GM12873 (cell line): Measurements from ENCODE around the gene PTGFRN.

Experiments used
- TF ChIP-seq, protein P1 (sequence below): IDR thresholded peaks from 2 replicates; pipeline ENCODE4 v1.5.1; 2012; ENCODE audit warnings: low read depth, mild to moderate bottlenecking, moderate library complexity, low read length, control low read depth; ENCODE audit not compliant: insufficient read depth; ENCODE audit errors: missing control alignments

Gene PTGFRN

GRCh38 chr1:117029685-117030084 is 120.0 kb downstream of the PTGFRN start:
- TF ChIP-seq, protein P1, sequence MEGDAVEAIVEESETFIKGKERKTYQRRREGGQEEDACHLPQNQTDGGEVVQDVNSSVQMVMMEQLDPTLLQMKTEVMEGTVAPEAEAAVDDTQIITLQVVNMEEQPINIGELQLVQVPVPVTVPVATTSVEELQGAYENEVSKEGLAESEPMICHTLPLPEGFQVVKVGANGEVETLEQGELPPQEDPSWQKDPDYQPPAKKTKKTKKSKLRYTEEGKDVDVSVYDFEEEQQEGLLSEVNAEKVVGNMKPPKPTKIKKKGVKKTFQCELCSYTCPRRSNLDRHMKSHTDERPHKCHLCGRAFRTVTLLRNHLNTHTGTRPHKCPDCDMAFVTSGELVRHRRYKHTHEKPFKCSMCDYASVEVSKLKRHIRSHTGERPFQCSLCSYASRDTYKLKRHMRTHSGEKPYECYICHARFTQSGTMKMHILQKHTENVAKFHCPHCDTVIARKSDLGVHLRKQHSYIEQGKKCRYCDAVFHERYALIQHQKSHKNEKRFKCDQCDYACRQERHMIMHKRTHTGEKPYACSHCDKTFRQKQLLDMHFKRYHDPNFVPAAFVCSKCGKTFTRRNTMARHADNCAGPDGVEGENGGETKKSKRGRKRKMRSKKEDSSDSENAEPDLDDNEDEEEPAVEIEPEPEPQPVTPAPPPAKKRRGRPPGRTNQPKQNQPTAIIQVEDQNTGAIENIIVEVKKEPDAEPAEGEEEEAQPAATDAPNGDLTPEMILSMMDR = no peak

GRCh38 chr1:117030271-117030877 is 120.7 kb downstream of the PTGFRN start:
- TF ChIP-seq, protein P1 = no peak

DNA sequence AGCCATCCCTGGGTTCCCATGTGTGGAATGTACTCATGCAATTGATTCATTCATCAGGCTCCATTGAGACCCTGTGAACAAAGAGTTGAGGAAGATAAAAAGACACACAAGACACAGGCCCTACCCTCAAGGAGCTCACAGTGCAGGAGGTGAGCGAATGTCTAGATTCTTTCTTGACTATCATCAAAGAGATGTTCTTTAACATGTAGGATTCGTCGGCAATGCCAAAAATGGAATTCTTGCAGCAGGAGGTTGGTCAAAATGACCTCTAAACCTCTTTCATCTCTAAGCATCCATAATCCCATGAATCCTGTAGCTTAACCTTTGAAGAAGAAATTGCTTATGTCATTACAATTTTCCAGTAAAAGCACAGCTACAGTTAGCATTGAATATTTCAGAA is 122.5 kb downstream of the PTGFRN start:
- TF ChIP-seq, protein P1 = no peak

- TF ChIP-seq, protein P1 = no peak
Observed at GRCh38 chr1:117032681-117033539, 123.2 kb downstream of the PTGFRN start.

GRCh38 chr1:117033772-117034171 is 124.1 kb downstream of the PTGFRN start:
- TF ChIP-seq, protein P1 = no peak

DNA sequence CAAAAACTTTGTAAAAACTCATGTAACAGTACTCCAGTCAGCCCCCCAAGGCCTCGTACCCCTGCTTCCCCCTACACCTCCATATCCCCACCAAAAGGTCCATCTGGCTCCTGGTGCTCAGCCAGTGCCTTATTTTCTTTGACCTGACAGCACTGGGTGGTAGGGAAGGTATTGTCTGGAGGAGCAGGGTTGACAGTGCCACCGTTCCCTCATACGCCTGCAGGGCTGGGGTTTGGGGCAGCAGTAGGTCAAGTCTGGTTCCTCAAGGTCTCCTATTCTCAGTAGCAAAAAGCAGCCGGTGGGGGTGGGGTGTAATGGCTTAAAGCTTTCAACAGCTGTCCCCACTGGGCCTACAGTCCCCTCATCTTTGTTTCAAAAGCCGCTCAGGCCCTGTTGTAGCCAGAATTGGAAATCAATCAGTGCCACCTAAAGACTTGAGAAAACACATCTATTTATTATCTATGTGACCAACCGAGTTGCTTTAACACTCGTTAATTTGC is 125.1 kb downstream of the PTGFRN start:
- TF ChIP-seq, protein P1 = no peak

DNA sequence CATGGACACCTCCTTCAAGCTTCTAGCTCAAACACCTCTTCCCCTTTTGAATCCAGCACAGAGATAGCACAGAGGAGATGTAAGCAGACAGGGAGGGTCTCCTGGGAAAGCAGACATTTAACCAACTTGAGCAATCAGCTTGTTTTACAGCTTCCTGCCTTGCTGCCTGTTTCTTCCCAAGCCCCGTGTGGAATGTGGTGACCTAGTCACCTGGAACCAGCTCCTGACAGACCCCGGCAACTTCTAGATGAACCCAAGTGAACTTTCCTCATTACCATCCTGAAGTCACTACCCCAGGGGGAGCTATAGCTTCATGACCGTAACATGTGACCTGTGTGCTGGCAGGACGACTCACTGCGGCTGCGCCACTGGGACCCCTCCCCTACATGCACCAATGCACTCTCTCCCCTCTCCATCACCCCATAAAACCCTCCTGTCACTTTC is 126.3 kb downstream of the PTGFRN start:
- TF ChIP-seq, protein P1 = no peak
